Lower leg skin (tissue), 4 donors: ENCODE data around the gene OR10H2. TPM values are rescaled to one million over a fixed set of nuclear protein-coding genes. Genes with fewer than 3 reads are reported as not detected.
A peak's percentile ranks its signal among the peaks of the same experiment; 100 is the strongest.
"Not testable (repeated sequence)": the region's sequence is repeated elsewhere in the genome, so short reads cannot be mapped to it uniquely, and the experiment has no call there.

Experiments
- DNase-seq, 2 donors: peaks; one replicate each; pipeline ENCODE4 v3.0.0-alpha.2; 2019; ENCODE audit warnings: low spot score in 2 of 2
- H3K4me3 ChIP-seq: fragments of 200-600 bp; sonication (generic); 2 replicates; pipeline ENCODE4 v1.5.1; 2017; ENCODE audit warnings: mild to moderate bottlenecking, low read depth; ENCODE audit not compliant: poor library complexity, severe bottlenecking
- POLR2A ChIP-seq, 2 donors: fragments of 450-650 bp; IDR thresholded peaks; one replicate each; pipeline ENCODE4 v1.6.1; 2016 to 2017; ENCODE audit warnings: antibody characterized with exemption in 2 of 2, mild to moderate bottlenecking in 1 of 2, moderate library complexity in 1 of 2
- WGBS, 2 donors: methylation state at CpG; one replicate each; pipeline ENCODE4 v1.1.5; 2018; 5-methylcytosine and 5-hydroxymethylcytosine counted together
- intact Hi-C: fragments of 100-400 bp; cut with DNase I; formaldehyde crosslinking; loops from one replicate; pipeline ENCODE4 v1.15.0; 2023; ENCODE audit warnings: low total_unique reads
- total RNA-seq, 4 donors: library from RNA; depleted of rRNA; stranded (reverse); fragments of >200 nt; gene quantifications; one replicate each; pipeline ENCODE4 v1.1.0, GENCODE V29; 2016
- TF ChIP-seq, protein P1 (sequence below), 3 donors: fragments of 450-650 bp; IDR thresholded peaks; one replicate each; pipeline ENCODE4 v1.5.1; 2016; ENCODE audit warnings: antibody characterized with exemption in 3 of 3, mild to moderate bottlenecking in 3 of 3, moderate library complexity in 2 of 3

The OR10H2 gene
- total RNA-seq, 4 donors from 2014 or later, result not detected

- no peak within 1 kb of the TSS for H3K4me3 ChIP-seq
- DNase-seq, result no peak
- no peak for TF ChIP-seq POLR2A (IDR thresholded peaks at IDR 0.05)
- TF ChIP-seq, protein P1, sequence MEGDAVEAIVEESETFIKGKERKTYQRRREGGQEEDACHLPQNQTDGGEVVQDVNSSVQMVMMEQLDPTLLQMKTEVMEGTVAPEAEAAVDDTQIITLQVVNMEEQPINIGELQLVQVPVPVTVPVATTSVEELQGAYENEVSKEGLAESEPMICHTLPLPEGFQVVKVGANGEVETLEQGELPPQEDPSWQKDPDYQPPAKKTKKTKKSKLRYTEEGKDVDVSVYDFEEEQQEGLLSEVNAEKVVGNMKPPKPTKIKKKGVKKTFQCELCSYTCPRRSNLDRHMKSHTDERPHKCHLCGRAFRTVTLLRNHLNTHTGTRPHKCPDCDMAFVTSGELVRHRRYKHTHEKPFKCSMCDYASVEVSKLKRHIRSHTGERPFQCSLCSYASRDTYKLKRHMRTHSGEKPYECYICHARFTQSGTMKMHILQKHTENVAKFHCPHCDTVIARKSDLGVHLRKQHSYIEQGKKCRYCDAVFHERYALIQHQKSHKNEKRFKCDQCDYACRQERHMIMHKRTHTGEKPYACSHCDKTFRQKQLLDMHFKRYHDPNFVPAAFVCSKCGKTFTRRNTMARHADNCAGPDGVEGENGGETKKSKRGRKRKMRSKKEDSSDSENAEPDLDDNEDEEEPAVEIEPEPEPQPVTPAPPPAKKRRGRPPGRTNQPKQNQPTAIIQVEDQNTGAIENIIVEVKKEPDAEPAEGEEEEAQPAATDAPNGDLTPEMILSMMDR (IDR thresholded peaks at IDR 0.05), result no peak
- WGBS, 2 donors, result 64 to 69% methylated on average over 4 of the region's 4 CpGs
- intact Hi-C loops, result no loop called here
These were observed 9.9 kb downstream of the OR10H2 start, which contains the start of gene OR10H3 for GRCh38 chr19:15737722-15738121. Gene OR10H3, plus strand, starts transcription at chr19:15737985. Its CDS starts 3,408 bp downstream, at chr19:15741393.

GRCh38 chr19:15740785-15741184 lies 13.0 kb downstream of the OR10H2 start:
- 72 to 76% methylated on average over 1 of the region's 1 CpG for WGBS, 2 donors
- TF ChIP-seq POLR2A (IDR thresholded peaks at IDR 0.05), result no peak
- no peak for DNase-seq
- intact Hi-C loops, result no loop called here
- no peak overlapping the region for H3K4me3 ChIP-seq

- 71 to 79% methylated on average over 2 of the region's 2 CpGs for WGBS, 2 donors
- intact Hi-C loops, result no loop called here
These were observed 20.4 kb downstream of the OR10H2 start for GRCh38 chr19:15748239-15748638.

GRCh38 chr19:15758379-15758778 lies 30.6 kb downstream of the OR10H2 start:
- DNase-seq, result no peak
- H3K4me3 ChIP-seq, result no peak overlapping the region
- intact Hi-C loops, result no loop called here
- WGBS, 2 donors, result 67 to 68% methylated on average over 2 of the region's 2 CpGs
- TF ChIP-seq POLR2A (IDR thresholded peaks at IDR 0.05), result no peak
- TF ChIP-seq, protein P1 (IDR thresholded peaks at IDR 0.05), result no peak

More at GRCh38 chr19:15748239-15748638, 20.4 kb downstream of the OR10H2 start:
- TF ChIP-seq, protein P1 (IDR thresholded peaks at IDR 0.05), result no peak
- TF ChIP-seq POLR2A (IDR thresholded peaks at IDR 0.05), result no peak
- DNase-seq, result no peak
- no peak overlapping the region for H3K4me3 ChIP-seq

- no peak overlapping the region for H3K4me3 ChIP-seq
- no peak for DNase-seq
- intact Hi-C loops, result no loop called here
- TF ChIP-seq POLR2A (IDR thresholded peaks at IDR 0.05), result no peak
- TF ChIP-seq, protein P1 (IDR thresholded peaks at IDR 0.05), result no peak
- WGBS, 2 donors, result 30 to 35% methylated on average over 25 to 28 of the region's 28 CpGs
These were observed 32.2 kb downstream of the OR10H2 start for GRCh38 chr19:15759962-15760565.

GRCh38 chr19:15769586-15769985 lies 41.8 kb downstream of the OR10H2 start:
- no peak overlapping the region for H3K4me3 ChIP-seq
- 34 to 36% methylated on average over 6 of the region's 6 CpGs for WGBS, 2 donors
- DNase-seq, result no peak
- intact Hi-C loops, result no loop called here
- TF ChIP-seq, protein P1 (IDR thresholded peaks at IDR 0.05), result no peak
- no peak for TF ChIP-seq POLR2A (IDR thresholded peaks at IDR 0.05)

GRCh38 chr19:15774159-15774558 lies 46.3 kb downstream of the OR10H2 start:
- WGBS, 2 donors, result 75 to 78% methylated on average over 3 of the region's 3 CpGs
- DNase-seq, result peak in 1 of 2 donors; percentile 72
- H3K4me3 ChIP-seq, intact Hi-C loops: not testable (repeated sequence)
